Measurements from ENCODE around the gene CELSR3.

CELSR3 gene

GRCh38 chr3:48662145-48662752 is 437 bp downstream of the CELSR3 start:
- TF ChIP-seq CTCF (IDR thresholded peaks at IDR 0.05; ENCODE audit: unreplicated experiment in 3 of 3): no peak
- Mint-ChIP-seq H3K27ac (no peak overlapping the region), H3K36me3 (ENCODE audit: low read depth) (peaks cover 4% of the 10 kb centered on the region), H3K4me1 (peaks cover 10% of the 10 kb centered on the region), H3K9me3 (peaks cover 3% of the 10 kb centered on the region), H3K27me3 (ENCODE audit: low read depth) (peaks cover 20% of the 10 kb centered on the region), H3K4me3 (peak overlapping the region; percentile 73 to 81 (median 77))

- Mint-ChIP-seq H3K4me1 (peaks cover 10% of the 10 kb centered on the region), H3K4me3 (peak overlapping the region; percentile 73 to 81 (median 77)), H3K27ac (no peak overlapping the region), H3K9me3 (peaks cover 3% of the 10 kb centered on the region), H3K36me3 (ENCODE audit: low read depth) (peaks cover 4% of the 10 kb centered on the region), H3K27me3 (ENCODE audit: low read depth) (peaks cover 20% of the 10 kb centered on the region)
- TF ChIP-seq CTCF (IDR thresholded peaks at IDR 0.05; ENCODE audit: unreplicated experiment in 3 of 3): no peak
Observed at GRCh38 chr3:48661501-48662144, 1.1 kb downstream of the CELSR3 start.

- Mint-ChIP-seq H3K27ac (no peak overlapping the region), H3K9me3 (peaks cover 3% of the 10 kb centered on the region), H3K4me3 (peak overlapping the region in 2 of 3 experiments; percentile 23 to 43), H3K4me1 (peaks cover 10% of the 10 kb centered on the region), H3K27me3 (ENCODE audit: low read depth) (peaks cover 20% of the 10 kb centered on the region), H3K36me3 (ENCODE audit: low read depth) (peaks cover 4% of the 10 kb centered on the region)
- TF ChIP-seq CTCF (IDR thresholded peaks at IDR 0.05; ENCODE audit: unreplicated experiment in 3 of 3): no peak
Observed at GRCh38 chr3:48660800-48661400, 1.8 kb downstream of the CELSR3 start.

- peaks cover 6% of the 10 kb centered on the region for H3K36me3 Mint-ChIP-seq (ENCODE audit: low read depth)
- no peak overlapping the region for H3K27ac Mint-ChIP-seq
- no peaks in the 10 kb centered on the region for H3K4me1 Mint-ChIP-seq
- peak overlapping the region in 1 of 3 experiments; percentile 27 for H3K4me3 Mint-ChIP-seq
- H3K9me3 Mint-ChIP-seq: peaks cover 3% of the 10 kb centered on the region
- H3K27me3 Mint-ChIP-seq (ENCODE audit: low read depth): peaks cover 25% of the 10 kb centered on the region
- no peak for TF ChIP-seq CTCF (IDR thresholded peaks at IDR 0.05; ENCODE audit: unreplicated experiment in 3 of 3)
Observed at GRCh38 chr3:48656841-48657281, 5.8 kb downstream of the CELSR3 start.

GRCh38 chr3:48656061-48656840 is 6.4 kb downstream of the CELSR3 start:
- peak overlapping the region in 2 of 3 experiments; percentile 32 to 46 for H3K4me3 Mint-ChIP-seq
- no peaks in the 10 kb centered on the region for H3K4me1 Mint-ChIP-seq
- no peak overlapping the region for H3K27ac Mint-ChIP-seq
- H3K9me3 Mint-ChIP-seq: peaks cover 3% of the 10 kb centered on the region
- peak; percentile 63 to 86 (median 69) for TF ChIP-seq CTCF (IDR thresholded peaks at IDR 0.05; ENCODE audit: unreplicated experiment in 3 of 3)
- H3K36me3 Mint-ChIP-seq (ENCODE audit: low read depth): peaks cover 6% of the 10 kb centered on the region
- peaks cover 23% of the 10 kb centered on the region for H3K27me3 Mint-ChIP-seq (ENCODE audit: low read depth)

Measured in nephron (organoid).